Adrenal gland (tissue), 12 donors: ENCODE data around the gene PTPRD. TPM values are rescaled to one million over a fixed set of nuclear protein-coding genes. Genes with fewer than 3 reads are reported as not detected.
"Not testable (repeated sequence)": the region's sequence is repeated elsewhere in the genome, so short reads cannot be mapped to it uniquely, and the experiment has no call there.

Experiments
- DNase-seq, 7 donors: peaks; one replicate each; pipeline ENCODE4 v3.0.0-alpha.2; 2019 to 2020
- H3K27ac ChIP-seq, 5 donors: fragments of 200-600 bp; sonication (generic) in 4 of 5; 1 replicate in 3 of 5; 2 replicates in 2 of 5; pipeline versions ENCODE4 v1.5.1 to v1.8.0; 2016 to 2020; ENCODE audit warnings: mild to moderate bottlenecking in 1 of 5
- H3K27me3 ChIP-seq: fragments of 200-600 bp; 2 replicates; pipeline ENCODE4 v1.8.0; 2021
- H3K36me3 ChIP-seq, 2 donors: fragments of 200-600 bp; replicated peaks in 1 of 2; 1 replicate in 1 of 2; 2 replicates in 1 of 2; pipeline versions ENCODE4 v1.5.1 to v1.8.0; 2018 to 2022
- H3K4me1 ChIP-seq, 2 donors: fragments of 200-600 bp; replicated peaks in 1 of 2; 1 replicate in 1 of 2; 2 replicates in 1 of 2; pipeline versions ENCODE4 v1.5.1 to v1.8.0; 2018 to 2021
- H3K4me3 ChIP-seq, 4 donors: fragments of 200-600 bp; sonication (generic) in 3 of 4; one replicate each; pipeline ENCODE4 v1.5.1; 2016 to 2018
- H3K9me3 ChIP-seq, 3 donors: fragments of 200-600 bp; sonication (generic) in 1 of 3; replicated peaks in 1 of 3; 1 replicate in 2 of 3; 2 replicates in 1 of 3; pipeline versions ENCODE4 v1.5.1 to v1.8.0; 2016 to 2021
- CTCF ChIP-seq, 6 experiments: fragments of 450-650 bp in 4 of 6; fragments of 200-600 bp in 2 of 6; sonication (generic) in 1 of 6; IDR thresholded peaks; 1 replicate in 5 of 6; 2 replicates in 1 of 6; pipeline versions ENCODE4 v1.5.1 to v1.8.0; 2016 to 2021; ENCODE audit warnings: antibody characterized with exemption in 6 of 6, mild to moderate bottlenecking in 2 of 6, moderate library complexity in 1 of 6
- POLR2A ChIP-seq, 2 donors: fragments of 450-650 bp; IDR thresholded peaks; one replicate each; pipeline ENCODE4 v1.6.1; 2017; ENCODE audit warnings: antibody characterized with exemption in 2 of 2, mild to moderate bottlenecking in 2 of 2, moderate library complexity in 1 of 2
- WGBS, 4 donors: extraction: QIAGEN DNeasy Blood & Tissue Kit in 2 of 4; methylation state at CpG; one replicate each; pipeline versions ENCODE4 v1.1.5 to v1.1.7; 2013 to 2017; 5-methylcytosine and 5-hydroxymethylcytosine counted together
- intact Hi-C, 2 donors: fragments of 100-400 bp; cut with DNase I; formaldehyde crosslinking; loops; one replicate each; pipeline versions ENCODE4 v1.14.1 to v1.15.0; 2022 to 2023
- polyA plus RNA-seq, 3 donors: library from polyadenylated mRNA; stranded (reverse); fragments of 200-250 nt in 2 of 3; fragments of 350-450 nt in 1 of 3; fragmentation: Illumina TruSeq in 1 of 3; extraction: RNeasy Lipid Tissue Mini Kit (QIAGEN cat#74804) in 1 of 3; gene quantifications; one replicate each; pipeline ENCODE4 v1.2.3, GENCODE V29; 2013 to 2014
- total RNA-seq, 9 donors: library from RNA; depleted of rRNA in 4 of 9; stranded (reverse); fragments of >200 nt in 4 of 9; fragments of 120-200 nt in 1 of 9; fragmentation: NEBNext Ultra II Directional in 1 of 9; extraction: Animal tissue kit (Norgen Biotek cat#: 25700) in 1 of 9; gene quantifications; one replicate each; pipeline versions ENCODE4 v1.1.0 to v1.2.4, GENCODE V29; 2013 to 2023
- donor health status: healthy with polysubstance abuse.
- donor health status: Bipolar disorder and iron deficiency.
- donor health status: DM: yes; HTN: yes; CAD: no.
- donor health status: DM: no; HTN: no; CAD: no.
- donor health status: DM: no; HTN: no; CAD: no.
- donor health status: DM: yes; HTN: yes; CAD: no.

Gene PTPRD
- total and polyA plus RNA-seq, 12 donors: 0.61 to 71.2 (median 4.5) TPM

- Histone ChIP-seq H3K4me3 (no peak overlapping the region), H3K36me3 (no peaks in the 10 kb centered on the region), H3K27me3 (no peaks in the 10 kb centered on the region), H3K9me3 (peaks cover 0 to 5% (median 0%) of the 10 kb centered on the region in 3 donors), H3K27ac (no peak overlapping the region), H3K4me1 (no peaks in the 10 kb centered on the region)
- no peak for TF ChIP-seq CTCF (IDR thresholded peaks at IDR 0.05)
- TF ChIP-seq POLR2A (IDR thresholded peaks at IDR 0.05): no peak
- 63 to 68% (median 66%) methylated on average over 4 of the region's 4 CpGs for WGBS, 4 donors
- intact Hi-C loops: loop anchor here in 1 of 2 donors (10.0 kb wide), 1 partner anchor 345 kb away; no protein-coding TSS in a partner anchor
- no peak for DNase-seq
Measured at GRCh38 chr9:9949368-9949767, 663.4 kb downstream of the PTPRD start.

GRCh38 chr9:9945966-9946365 lies 666.8 kb downstream of the PTPRD start:
- H3K4me3 ChIP-seq: no peak overlapping the region
- peaks cover 0 to 5% (median 0%) of the 10 kb centered on the region in 3 donors for H3K9me3 ChIP-seq
- no peaks in the 10 kb centered on the region for H3K36me3 ChIP-seq
- no peaks in the 10 kb centered on the region for H3K27me3 ChIP-seq
- intact Hi-C loops: loop anchor here in 1 of 2 donors (10.0 kb wide), 1 partner anchor 341 kb away; no protein-coding TSS in a partner anchor
- H3K27ac ChIP-seq: no peak overlapping the region
- TF ChIP-seq POLR2A (IDR thresholded peaks at IDR 0.05) (no peak), CTCF (IDR thresholded peaks at IDR 0.05) (no peak)
- no peaks in the 10 kb centered on the region for H3K4me1 ChIP-seq
- no peak for DNase-seq

- H3K4me3 ChIP-seq: no peak overlapping the region
- intact Hi-C loops: loop anchor here in 1 of 2 donors (10.0 kb wide), 1 partner anchor 338 kb away; no protein-coding TSS in a partner anchor
- no peaks in the 10 kb centered on the region for H3K4me1 ChIP-seq
- no peak overlapping the region for H3K27ac ChIP-seq
- H3K36me3 ChIP-seq: no peaks in the 10 kb centered on the region
- H3K27me3 ChIP-seq: no peaks in the 10 kb centered on the region
- peak; percentile 43 to 85 (median 59) for DNase-seq
- 18 to 23% (median 20%) methylated on average over 5 of the region's 5 CpGs for WGBS, 4 donors
- no peak for TF ChIP-seq POLR2A (IDR thresholded peaks at IDR 0.05)
- TF ChIP-seq CTCF (IDR thresholded peaks at IDR 0.05): peak; percentile 57 to 94 (median 70)
- peaks cover 0 to 5% (median 0%) of the 10 kb centered on the region in 3 donors for H3K9me3 ChIP-seq
Measured at GRCh38 chr9:9942764-9943424, 669.9 kb downstream of the PTPRD start.

- Histone ChIP-seq H3K4me1 (no peaks in the 10 kb centered on the region), H3K27me3 (no peaks in the 10 kb centered on the region), H3K4me3 (no peak overlapping the region), H3K27ac (no peak overlapping the region), H3K36me3 (no peaks in the 10 kb centered on the region), H3K9me3 (no peaks in the 10 kb centered on the region)
- TF ChIP-seq CTCF (IDR thresholded peaks at IDR 0.05): no peak
- no peak for TF ChIP-seq POLR2A (IDR thresholded peaks at IDR 0.05)
- intact Hi-C loops: no loop called here
- WGBS, 4 donors: 88 to 92% (median 90%) methylated on average over 4 of the region's 4 CpGs
- DNase-seq: no peak
Measured at GRCh38 chr9:9938432-9938831, 674.4 kb downstream of the PTPRD start.

GRCh38 chr9:9931464-9931863 lies 681.3 kb downstream of the PTPRD start:
- H3K4me3 ChIP-seq, DNase-seq, H3K27me3 ChIP-seq, intact Hi-C loops, H3K9me3 ChIP-seq, H3K36me3 ChIP-seq, H3K27ac ChIP-seq, H3K4me1 ChIP-seq: not testable (repeated sequence)
- WGBS, 4 donors: 70 to 85% (median 80%) methylated on average over 2 to 16 of the region's 16 CpGs
